Heart left ventricle (tissue), 16 donors: ENCODE results near the gene CHD1. TPM values are rescaled to one million over a fixed set of nuclear protein-coding genes. Genes with fewer than 3 reads are reported as not detected.
A peak's percentile ranks its signal among the peaks of the same experiment; 100 is the strongest.
"Not testable (repeated sequence)": the region's sequence is repeated elsewhere in the genome, so short reads cannot be mapped to it uniquely, and the experiment has no call there.

Experiments used
- ATAC-seq, 4 donors: fragments of 200-7000 bp; cut with Tn5 transposase; one replicate each; pipeline ENCODE4 v1.9.1; 2020 to 2022; ENCODE audit warnings: moderate library complexity in 4 of 4, mild to moderate bottlenecking in 3 of 4, moderate number of reproducible peaks in 1 of 4
- DNase-seq, 5 donors: peaks; one replicate each; pipeline ENCODE4 v3.0.0-alpha.2; 2020
- H3K27ac ChIP-seq, 12 donors: fragments of 200-600 bp; sonication (generic) in 4 of 12; one replicate each; pipeline versions ENCODE4 v1.5.0 to v1.8.0; 2016 to 2022; ENCODE audit warnings: mild to moderate bottlenecking in 2 of 12
- H3K27me3 ChIP-seq, 9 donors: fragments of 200-600 bp; sonication (generic) in 2 of 9; one replicate each; pipeline versions ENCODE4 v1.5.1 to v1.8.0; 2016 to 2022; ENCODE audit warnings: mild to moderate bottlenecking in 3 of 9
- H3K36me3 ChIP-seq, 9 donors: fragments of 200-600 bp; sonication (generic) in 2 of 9; one replicate each; pipeline versions ENCODE4 v1.5.0 to v1.8.0; 2018 to 2022; ENCODE audit warnings: mild to moderate bottlenecking in 2 of 9
- H3K4me1 ChIP-seq, 12 donors: fragments of 200-600 bp; sonication (generic) in 4 of 12; one replicate each; pipeline versions ENCODE4 v1.5.0 to v1.8.0; 2016 to 2022; ENCODE audit warnings: mild to moderate bottlenecking in 3 of 12
- H3K4me3 ChIP-seq, 12 donors: fragments of 200-600 bp; sonication (generic) in 4 of 12; one replicate each; pipeline versions ENCODE4 v1.5.0 to v1.8.0; 2017 to 2022; ENCODE audit warnings: mild to moderate bottlenecking in 9 of 12, moderate library complexity in 4 of 12
- H3K9me3 ChIP-seq, 12 donors: fragments of 200-600 bp; sonication (generic) in 4 of 12; one replicate each; pipeline versions ENCODE4 v1.5.0 to v1.8.0; 2016 to 2022; ENCODE audit warnings: mild to moderate bottlenecking in 1 of 12
- POLR2A ChIP-seq, 2 donors: fragments of 450-650 bp; IDR thresholded peaks; one replicate each; pipeline ENCODE4 v1.6.1; 2017; ENCODE audit warnings: antibody characterized with exemption in 2 of 2, mild to moderate bottlenecking in 2 of 2, moderate library complexity in 2 of 2
- WGBS, 4 donors: extraction: QIAGEN DNeasy Blood & Tissue Kit in 2 of 4; methylation state at CpG; one replicate each; pipeline versions ENCODE4 v1.1.5 to v1.1.7; 2013 to 2018; 5-methylcytosine and 5-hydroxymethylcytosine counted together
- intact Hi-C, 10 donors: fragments of 100-400 bp; cut with DNase I; formaldehyde crosslinking; loops; one replicate each; pipeline versions ENCODE4 v1.11.1 to v1.14.2; 2022
- polyA plus RNA-seq, 2 donors: library from polyadenylated mRNA; stranded (reverse); fragments of 200-250 nt; gene quantifications; one replicate each; pipeline ENCODE4 v1.2.3, GENCODE V29; 2013
- total RNA-seq, 9 donors: library from RNA; depleted of rRNA in 2 of 9; stranded (reverse); fragments of >200 nt in 2 of 9; fragmentation: NEBNext Ultra II Directional in 3 of 9; extraction: Animal tissue kit (Norgen Biotek cat#: 25700) in 3 of 9; gene quantifications; one replicate each; pipeline versions ENCODE4 v1.1.0 to v1.2.4, GENCODE V29; 2016 to 2023
- TF ChIP-seq, protein P1 (sequence below), 12 donors: fragments of 200-600 bp; sonication (generic) in 4 of 12; IDR thresholded peaks; one replicate each; pipeline versions ENCODE4 v1.5.0 to v1.8.0; 2018 to 2022; ENCODE audit warnings: antibody characterized with exemption in 12 of 12, mild to moderate bottlenecking in 5 of 12
- donor health status: ischemic (EF 13 %, LVEDD 7.1; RV severe dilation, severe dysfunction).
- donor health status: healthy with polysubstance abuse.
- donor health status: DM: no; HTN: yes; CAD: no.
- donor health status: DM: no; HTN: no; CAD: no.
- donor health status: ischemic (EF 25% LVEDD 6.9; RV normal size, moderate dysfunction).
- donor health status: ischemic (EF 25% LVEDD 5.7; RV mildly dilated, moderate dysfunction).
- donor health status: healthy.
- donor health status: DM: yes; HTN: yes; CAD: no.
- donor health status: ischemic (EF 35%, LVEDD 5.7; RV mildly dilated, moderate dysfunction).
- donor health status: nonischemic (EF 11% LVEDD 7.7; RV severe dilation, severe dysfunction).
- donor health status: DM: yes; HTN: yes; CAD: no.
- donor health status: PGD.
- donor health status: ischemic (EF 29% LVEDD 5.4; RV normal size, mild dysfunction).
- donor health status: nonischemic (EF 23%, LVEDD 6.1; RV moderate dilation, normal function).

Gene CHD1
- total and polyA plus RNA-seq, 11 donors: 8.6 to 24.0 (median 13.4) TPM

GRCh38 chr5:98961665-98962344 is 33.0 kb upstream of the CHD1 start:
- TF ChIP-seq, protein P1, sequence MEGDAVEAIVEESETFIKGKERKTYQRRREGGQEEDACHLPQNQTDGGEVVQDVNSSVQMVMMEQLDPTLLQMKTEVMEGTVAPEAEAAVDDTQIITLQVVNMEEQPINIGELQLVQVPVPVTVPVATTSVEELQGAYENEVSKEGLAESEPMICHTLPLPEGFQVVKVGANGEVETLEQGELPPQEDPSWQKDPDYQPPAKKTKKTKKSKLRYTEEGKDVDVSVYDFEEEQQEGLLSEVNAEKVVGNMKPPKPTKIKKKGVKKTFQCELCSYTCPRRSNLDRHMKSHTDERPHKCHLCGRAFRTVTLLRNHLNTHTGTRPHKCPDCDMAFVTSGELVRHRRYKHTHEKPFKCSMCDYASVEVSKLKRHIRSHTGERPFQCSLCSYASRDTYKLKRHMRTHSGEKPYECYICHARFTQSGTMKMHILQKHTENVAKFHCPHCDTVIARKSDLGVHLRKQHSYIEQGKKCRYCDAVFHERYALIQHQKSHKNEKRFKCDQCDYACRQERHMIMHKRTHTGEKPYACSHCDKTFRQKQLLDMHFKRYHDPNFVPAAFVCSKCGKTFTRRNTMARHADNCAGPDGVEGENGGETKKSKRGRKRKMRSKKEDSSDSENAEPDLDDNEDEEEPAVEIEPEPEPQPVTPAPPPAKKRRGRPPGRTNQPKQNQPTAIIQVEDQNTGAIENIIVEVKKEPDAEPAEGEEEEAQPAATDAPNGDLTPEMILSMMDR (IDR thresholded peaks at IDR 0.05): no peak
- TF ChIP-seq POLR2A (IDR thresholded peaks at IDR 0.05): no peak
- Histone ChIP-seq H3K27ac (no peak overlapping the region), H3K27me3 (no peaks in the 10 kb centered on the region), H3K4me1 (no peaks in the 10 kb centered on the region), H3K9me3 (peaks cover 0 to 17% (median 0%) of the 10 kb centered on the region in 12 donors), H3K4me3 (no peak overlapping the region), H3K36me3 (no peaks in the 10 kb centered on the region)
- no peak for ATAC-seq
- WGBS, 4 donors: 93 to 96% (median 95%) methylated on average over 3 of the region's 3 CpGs
- intact Hi-C loops: no loop called here
- no peak for DNase-seq

- no peak for ATAC-seq
Observed at GRCh38 chr5:98957307-98957706, 28.5 kb upstream of the CHD1 start.

GRCh38 chr5:98955888-98956287 is 27.1 kb upstream of the CHD1 start:
- H3K9me3 ChIP-seq, H3K27ac ChIP-seq, H3K27me3 ChIP-seq, ATAC-seq, H3K4me1 ChIP-seq, DNase-seq, H3K36me3 ChIP-seq, H3K4me3 ChIP-seq: not testable (repeated sequence)
- WGBS, 4 donors: 86 to 94% (median 92%) methylated on average over 2 to 3 of the region's 3 CpGs
- intact Hi-C loops: loop anchor here in 1 of 10 donors (10.0 kb wide), 1 partner anchor 69 kb away; no protein-coding TSS in a partner anchor

More at GRCh38 chr5:98957307-98957706, 28.5 kb upstream of the CHD1 start:
- H3K9me3 ChIP-seq: no peaks in the 10 kb centered on the region
- H3K27ac ChIP-seq: no peak overlapping the region
- no peak overlapping the region for H3K4me3 ChIP-seq
- no peaks in the 10 kb centered on the region for H3K36me3 ChIP-seq
- no peaks in the 10 kb centered on the region for H3K4me1 ChIP-seq
- WGBS, 4 donors: 68 to 76% (median 75%) methylated on average over 2 of the region's 2 CpGs
- no peak for TF ChIP-seq POLR2A (IDR thresholded peaks at IDR 0.05)
- TF ChIP-seq, protein P1 (IDR thresholded peaks at IDR 0.05): no peak
- H3K27me3 ChIP-seq: no peaks in the 10 kb centered on the region
- DNase-seq: no peak
- intact Hi-C loops: loop anchor here in 1 of 10 donors (10.0 kb wide), 1 partner anchor 67 kb away; no protein-coding TSS in a partner anchor

DNA sequence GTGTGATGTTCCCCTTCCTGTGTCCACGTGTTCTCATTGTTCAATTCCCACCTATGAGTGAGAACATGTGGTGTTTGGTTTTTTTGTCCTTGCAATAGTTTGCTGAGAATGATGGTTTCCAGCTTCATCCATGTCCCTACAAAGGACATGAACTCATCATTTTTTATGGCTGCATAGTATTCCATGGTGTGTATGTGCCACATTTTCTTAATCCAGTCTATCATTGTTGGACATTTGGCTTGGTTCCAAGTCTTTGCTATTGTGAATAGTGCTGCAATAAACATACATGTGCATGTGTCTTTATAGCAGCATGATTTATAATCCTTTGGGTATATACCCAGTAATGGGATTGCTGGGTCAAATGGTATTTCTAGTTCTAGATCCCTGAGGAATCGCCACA is 26.7 kb upstream of the CHD1 start:
- not testable (repeated sequence) for H3K4me3 ChIP-seq, H3K4me1 ChIP-seq, H3K27ac ChIP-seq, H3K36me3 ChIP-seq, ATAC-seq, H3K9me3 ChIP-seq, H3K27me3 ChIP-seq, DNase-seq
- 92 to 96% (median 94%) methylated on average over 2 of the region's 2 CpGs for WGBS, 4 donors
- intact Hi-C loops: loop anchor here in 1 of 10 donors (10.0 kb wide), 1 partner anchor 69 kb away; no protein-coding TSS in a partner anchor

- no peaks in the 10 kb centered on the region for H3K9me3 ChIP-seq
- whole genome bisulfite sequencing, 4 donors: 69 to 81% (median 73%) methylated on average over 4 to 5 of the region's 5 CpGs
- no peaks in the 10 kb centered on the region for H3K27me3 ChIP-seq
- no peak overlapping the region for H3K4me3 ChIP-seq
- DNase-seq (no peak), ATAC-seq (peak in 1 of 4 donors; percentile 20)
- intact Hi-C loops: loop anchor here in 1 of 10 donors (10.0 kb wide), 1 partner anchor 70 kb away; no protein-coding TSS in a partner anchor
- no peak for TF ChIP-seq POLR2A (IDR thresholded peaks at IDR 0.05)
- TF ChIP-seq, protein P1 (IDR thresholded peaks at IDR 0.05): no peak
- H3K4me1 ChIP-seq: no peaks in the 10 kb centered on the region
- H3K27ac ChIP-seq: no peak overlapping the region
- no peaks in the 10 kb centered on the region for H3K36me3 ChIP-seq
Observed at GRCh38 chr5:98954392-98955028, 25.7 kb upstream of the CHD1 start.
